HepG2 (cell line): ENCODE data around the gene TP53TG5.

ENCODE experiments used
- ATF1 ChIP-seq: IDR thresholded peaks from 2 replicates; pipeline ENCODE4 v1.6.1; 2016; ENCODE audit warnings: mild to moderate bottlenecking, control low read depth
- CBX2 ChIP-seq, 2 experiments: fragments of 200-600 bp in 1 of 2; sonication (generic); formaldehyde crosslinking in 1 of 2; IDR thresholded peaks; 2 replicates each; pipeline versions ENCODE4 v1.7.0 to v1.8.1; 2018 to 2022; ENCODE audit warnings: low read depth in 2 of 2, low read length in 1 of 2, mild to moderate bottlenecking in 1 of 2, missing genetic modification reagents in 1 of 2
- KMT2B ChIP-seq: IDR thresholded peaks from 2 replicates; pipeline ENCODE4 v1.6.1; 2016; ENCODE audit warnings: missing genetic modification reagents, missing compliant biosample characterization
- MXD4 ChIP-seq: IDR thresholded peaks from 2 replicates; pipeline ENCODE4 v1.6.1; 2016; ENCODE audit warnings: mild to moderate bottlenecking, missing biosample characterization, missing genetic modification reagents
- ZSCAN22 ChIP-seq: sonication (generic); formaldehyde crosslinking; IDR thresholded peaks from 2 replicates; pipeline ENCODE4 v1.4.0; 2020; ENCODE audit warnings: mild to moderate bottlenecking, missing genetic modification reagents

- TF ChIP-seq ATF1: no peak
- TF ChIP-seq MXD4: no peak
- no peak for TF ChIP-seq KMT2B
- TF ChIP-seq ZSCAN22: no peak
- no peak for TF ChIP-seq CBX2 (IDR thresholded peaks at IDR 0.05; ENCODE audit: low read depth, low read length)
- TF ChIP-seq CBX2 (CRISPR knock-in tag; IDR thresholded peaks at IDR 0.05; ENCODE audit: low read depth): no peak
Observed at GRCh38 chr20:45423700-45424099, 45.6 kb upstream of the TP53TG5 start.
